Measurements from ENCODE around the gene PPP2CA. TPM values are rescaled to one million over a fixed set of nuclear protein-coding genes. Genes with fewer than 3 reads are reported as not detected.

The PPP2CA gene
- total RNA-seq (2012; rRNA removed) = 70.6 and 191 TPM in 2 replicates
- polyA plus RNA-seq (2012; rRNA removed) = 53.9 and 73.6 TPM in 2 replicates
- polyA plus RNA-seq (2012; cell fraction: cytosol; rRNA removed) = 132 and 188 TPM in 2 replicates
- 79.4 and 83.1 TPM in 2 replicates for polyA plus RNA-seq (2012; cell fraction: nucleus; rRNA removed; ENCODE audit: low replicate concordance)
- percentile 97 among the genes with signal in this experiment for Bru-seq, nascent RNA
- BruChase-seq, experiment 1, labeled RNA remaining after a 6-hour chase = percentile 98 among the genes with signal in this experiment
- percentile 99 among the genes with signal in this experiment for BruChase-seq, experiment 2, labeled RNA remaining after a 2-hour chase
- long read RNA-seq, full-length matches to known transcripts = 209 of 217 reads
- long read RNA-seq, partial matches to known transcripts = 3 of 217 reads
- long read RNA-seq, other reads (novel, unspliced or antisense) = 5 of 217 reads

DNA sequence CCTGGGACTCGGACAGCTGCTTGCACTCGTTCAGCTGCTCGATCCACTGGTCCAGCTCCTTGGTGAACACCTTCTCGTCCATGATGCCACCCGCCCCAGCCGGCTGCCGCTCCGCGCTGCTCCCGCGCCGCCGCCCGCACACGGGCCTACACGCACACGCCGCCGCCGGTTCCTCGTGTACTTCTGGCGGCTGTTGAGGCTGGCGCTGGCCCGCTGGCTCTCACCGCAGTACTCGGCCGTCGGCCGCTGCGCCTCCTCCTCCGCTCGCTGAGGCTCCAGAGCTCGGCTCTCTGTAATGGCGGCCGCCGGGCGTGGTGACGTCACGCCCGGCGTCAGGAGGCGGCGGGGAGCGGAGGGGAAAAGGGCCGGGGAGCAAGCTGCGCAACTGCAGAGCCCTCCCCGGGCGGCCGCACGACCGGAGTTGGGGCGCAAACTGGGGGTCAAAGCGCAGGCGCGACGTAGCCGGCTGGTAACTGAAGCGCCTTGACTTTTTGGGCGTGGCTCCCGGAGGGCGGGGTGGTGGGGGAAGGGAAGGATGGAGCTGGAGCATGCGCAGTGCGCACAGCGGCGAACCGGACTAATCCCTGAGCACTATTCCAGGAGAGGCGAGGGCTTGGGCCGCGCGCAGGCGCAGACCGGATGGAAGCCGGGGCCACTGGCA, at the start of gene PPP2CA:
TSS of gene PPP2CA (minus strand) at position 294 of the 661 bp plus-strand sequence. CDS start at position 82, 212 bp downstream.
- H3K4me2 ChIP-seq (ENCODE audit: low read depth, low read length) = peak within 1 kb of the TSS; percentile 79
- TF ChIP-seq FOS (IDR thresholded peaks at IDR 0.05; ENCODE audit: low read depth, low read length) (no peak), CEBPB (IDR thresholded peaks at IDR 0.05; ENCODE audit: low read depth, low read length) (peak; percentile 38; the same call in 1 of the 2 replicates), RCOR1 (IDR thresholded peaks at IDR 0.05; ENCODE audit: insufficient replicate concordance, low read length) (peak; percentile 47), MXI1 (IDR thresholded peaks at IDR 0.05; ENCODE audit: borderline replicate concordance, low read depth, low read length) (no peak; the same call in 1 of the 2 replicates), NFE2L2 (IDR thresholded peaks at IDR 0.05; ENCODE audit: low read depth, low read length) (no peak), RFX5 (IDR thresholded peaks at IDR 0.05; ENCODE audit: low read depth, low read length) (no peak), MAZ (IDR thresholded peaks at IDR 0.05; ENCODE audit: borderline replicate concordance, low read depth, low read length) (peak; percentile 97; the same call in 1 of the 2 replicates), MAFK (IDR thresholded peaks at IDR 0.05; ENCODE audit: low read depth, low read length) (no peak), CHD1 (IDR thresholded peaks at IDR 0.05; ENCODE audit: low read depth, low read length) (peak; percentile 93; the same call in 1 of the 2 replicates), CTCF (conservative IDR thresholded peaks at IDR 0.05; ENCODE audit: low read depth, low read length) (no peak), RAD21 (IDR thresholded peaks at IDR 0.05; ENCODE audit: low read length) (no peak), BHLHE40 (IDR thresholded peaks at IDR 0.05; ENCODE audit: low read depth, low read length) (no peak), USF2 (IDR thresholded peaks at IDR 0.05; ENCODE audit: low read depth, low read length) (no peak), POLR2A (IDR thresholded peaks at IDR 0.05; ENCODE audit: low read depth, low read length) (peak; percentile 88)

More for the DNA sequence above, at the start of gene PPP2CA:
- intact Hi-C loops (cut with micrococcal nuclease) (loop anchor here (2.0 kb wide), 2 partner anchors 49 to 63 kb away; partner anchors contain the start of gene SKP1), in situ Hi-C loops (cut with MboI; ENCODE audit: low sequenced_read_pairs) (no loop called here), dilution Hi-C loops (cut with HindIII; ENCODE audit: low sequenced_read_pairs, unreplicated experiment) (no loop called here)
- peak within 1 kb of the TSS; percentile 88 for H2AK5ac ChIP-seq (ENCODE audit: low read depth, low read length)
- H3K79me1 ChIP-seq (ENCODE audit: low read depth in 1 of 2, low read length in 2 of 2) = peaks cover 11 to 20% of the 10 kb centered on the region in 2 experiments; a peak in 3 of 4 replicates
- BruUV-seq (replicated peaks) = no TSS peak
- H3K4ac ChIP-seq (ENCODE audit: low read depth, low read length) = peak within 1 kb of the TSS; percentile 98
- peak within 1 kb of the TSS; percentile 97 for H3K14ac ChIP-seq (replicated peaks; ENCODE audit: low read depth, low read length)
- peaks cover 49% of the 10 kb centered on the region for H4K20me1 ChIP-seq (ENCODE audit: insufficient read depth, low read length)
- H3K36me3 ChIP-seq (ENCODE audit: control insufficient read depth, insufficient read depth, low read length) = no peaks in the 10 kb centered on the region; the same call in 1 of the 2 replicates
- ChIA-PET CTCF (interaction anchor here (0.8 to 1.4 kb wide), 3 partner anchors 10 to 49 kb away, joined by 3 read pairs; no protein-coding TSS in a partner anchor), POLR2A (ENCODE audit: unreplicated experiment) (interaction anchor here (0.6 to 1.5 kb wide), 3 partner anchors 18 to 47 kb away, joined by 3 to 13 read pairs (median 3); no protein-coding TSS in a partner anchor)
- H4K91ac ChIP-seq (ENCODE audit: insufficient read depth, low read depth, low read length) = peak within 1 kb of the TSS; percentile 92
- H4K8ac ChIP-seq (ENCODE audit: low read depth in 2 of 2, low read length in 2 of 2) = peak within 1 kb of the TSS; percentile 72 to 99
- H3K4me1 ChIP-seq (ENCODE audit: control insufficient read depth, insufficient read depth, low read length) = peaks cover 6% of the 10 kb centered on the region
- H3K4me3 ChIP-seq (ENCODE audit: insufficient read depth, low read depth, low read length) = peak within 1 kb of the TSS; percentile 68
- peak; percentile 98 for DNase-seq
- peak within 1 kb of the TSS; percentile 91 for H3K23ac ChIP-seq (ENCODE audit: low read depth, low read length)
- peak; percentile 93 for ATAC-seq (ENCODE audit: low read depth)
- peak within 1 kb of the TSS; percentile 77 for H4K5ac ChIP-seq (ENCODE audit: low read depth, low read length)
- H2BK5ac ChIP-seq (ENCODE audit: low read depth, low read length, poor library complexity, severe bottlenecking) = peak within 1 kb of the TSS; percentile 81
- peak within 1 kb of the TSS; percentile 99 for H2AFZ ChIP-seq (replicated peaks; ENCODE audit: low read length, poor library complexity)
- WGBS, 2 experiments (ENCODE audit: extremely low coverage in 2 of 2, insufficient read length in 1 of 2) = 0% methylated on average over 38 of the region's 73 CpGs; no CpG with 5 or more reads in 1 of the 2 experiments
- no peaks in the 10 kb centered on the region for H3K9me3 ChIP-seq (ENCODE audit: control insufficient read depth, insufficient read depth, low read length)
- H3K27me3 ChIP-seq (ENCODE audit: control insufficient read depth, insufficient read depth, low read length) = no peaks in the 10 kb centered on the region
- peak within 1 kb of the TSS; percentile 99 for H2AK9ac ChIP-seq (replicated peaks; ENCODE audit: low read depth, low read length, poor library complexity)
- H2BK20ac ChIP-seq (ENCODE audit: low read depth, low read length) = no peak within 1 kb of the TSS
- H3K18ac ChIP-seq (ENCODE audit: low read depth, low read length) = peak within 1 kb of the TSS; percentile 71
- H3K27ac ChIP-seq (ENCODE audit: insufficient read depth, low read length) = peak within 1 kb of the TSS; percentile 90
- no peak within 1 kb of the TSS for H2BK15ac ChIP-seq (ENCODE audit: low read depth, low read length)
- H3K9ac ChIP-seq (ENCODE audit: low read depth, low read length) = peak within 1 kb of the TSS; percentile 97
- H3K56ac ChIP-seq (ENCODE audit: extremely low read depth, insufficient read depth, low read length) = peak within 1 kb of the TSS; percentile 70
- H2BK120ac ChIP-seq (ENCODE audit: low read depth, low read length) = peak within 1 kb of the TSS; percentile 62
- H3K9me1 ChIP-seq (ENCODE audit: insufficient read depth, low read length) = no peaks in the 10 kb centered on the region

Measured in IMR-90 (cell line).